Type B pancreatic cell (in vitro differentiated cells): ENCODE data around the gene YBX1. TPM values are rescaled to one million over a fixed set of nuclear protein-coding genes. Genes with fewer than 3 reads are reported as not detected.
"Not testable (repeated sequence)": the region's sequence is repeated elsewhere in the genome, so short reads cannot be mapped to it uniquely, and the experiment has no call there.

Experiments used
- DNase-seq: peaks from one replicate; pipeline ENCODE4 v3.0.0; 2021; ENCODE audit warnings: mixed read lengths; ENCODE audit not compliant: unreplicated experiment; ENCODE audit errors: extremely low spot score
- H3K27ac Mint-ChIP-seq: 2 replicates; pipeline ENCODE4 v1.8.0; 2021; ENCODE audit warnings: mild to moderate bottlenecking, mixed read lengths
- H3K27me3 Mint-ChIP-seq: 2 replicates; pipeline ENCODE4 v1.8.0; 2021; ENCODE audit warnings: mixed read lengths
- H3K36me3 Mint-ChIP-seq: 2 replicates; pipeline ENCODE4 v1.8.0; 2021; ENCODE audit warnings: mixed read lengths
- H3K4me1 Mint-ChIP-seq: one replicate; pipeline ENCODE4 v1.8.0; 2021; ENCODE audit warnings: mixed read lengths; ENCODE audit not compliant: unreplicated experiment
- H3K4me3 Mint-ChIP-seq: 2 replicates; pipeline ENCODE4 v1.8.0; 2021; ENCODE audit warnings: mild to moderate bottlenecking, mixed read lengths
- H3K9me3 Mint-ChIP-seq: 2 replicates; pipeline ENCODE4 v1.8.0; 2021; ENCODE audit warnings: mixed read lengths
- total RNA-seq: library from RNA; stranded (reverse); gene quantifications from 2 replicates; pipeline ENCODE4 v1.2.1, GENCODE V29; 2021; ENCODE audit warnings: low replicate concordance
- TF ChIP-seq, protein P1 (sequence below): fragments of 200-600 bp; sonication (generic); conservative IDR thresholded peaks from 2 replicates; pipeline ENCODE4 v1.5.0; 2021; ENCODE audit warnings: antibody characterized with exemption, mild to moderate bottlenecking

YBX1 gene
- total RNA-seq, 1 donor from 2014 or later: 709 TPM

DNA sequence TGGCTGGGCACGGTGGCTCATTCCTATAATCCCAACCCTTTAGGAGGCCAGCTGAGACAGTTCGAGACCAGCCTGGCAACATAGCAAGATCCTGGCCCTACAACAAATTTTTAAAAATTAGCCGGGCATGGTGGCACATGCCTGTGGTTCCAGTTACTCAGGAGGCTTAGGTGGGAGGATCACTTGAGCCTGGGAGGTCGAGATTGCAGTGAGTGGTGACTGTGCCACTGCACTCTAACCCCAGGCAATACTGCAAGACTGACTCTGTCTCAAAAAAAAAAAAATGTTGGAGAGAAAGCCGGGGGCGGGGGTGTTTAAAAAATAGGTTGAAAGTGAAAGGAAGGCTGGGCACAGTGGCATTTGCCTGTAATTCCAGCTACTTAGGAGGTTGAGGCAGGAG, 41.3 kb downstream of the YBX1 start:
- Mint-ChIP-seq H3K27ac (no peak overlapping the region), H3K9me3 (no peaks in the 10 kb centered on the region), H3K36me3 (no peaks in the 10 kb centered on the region), H3K4me3 (no peak overlapping the region), H3K4me1 (no peaks in the 10 kb centered on the region), H3K27me3 (no peaks in the 10 kb centered on the region)
- no peak for DNase-seq
- TF ChIP-seq, protein P1, sequence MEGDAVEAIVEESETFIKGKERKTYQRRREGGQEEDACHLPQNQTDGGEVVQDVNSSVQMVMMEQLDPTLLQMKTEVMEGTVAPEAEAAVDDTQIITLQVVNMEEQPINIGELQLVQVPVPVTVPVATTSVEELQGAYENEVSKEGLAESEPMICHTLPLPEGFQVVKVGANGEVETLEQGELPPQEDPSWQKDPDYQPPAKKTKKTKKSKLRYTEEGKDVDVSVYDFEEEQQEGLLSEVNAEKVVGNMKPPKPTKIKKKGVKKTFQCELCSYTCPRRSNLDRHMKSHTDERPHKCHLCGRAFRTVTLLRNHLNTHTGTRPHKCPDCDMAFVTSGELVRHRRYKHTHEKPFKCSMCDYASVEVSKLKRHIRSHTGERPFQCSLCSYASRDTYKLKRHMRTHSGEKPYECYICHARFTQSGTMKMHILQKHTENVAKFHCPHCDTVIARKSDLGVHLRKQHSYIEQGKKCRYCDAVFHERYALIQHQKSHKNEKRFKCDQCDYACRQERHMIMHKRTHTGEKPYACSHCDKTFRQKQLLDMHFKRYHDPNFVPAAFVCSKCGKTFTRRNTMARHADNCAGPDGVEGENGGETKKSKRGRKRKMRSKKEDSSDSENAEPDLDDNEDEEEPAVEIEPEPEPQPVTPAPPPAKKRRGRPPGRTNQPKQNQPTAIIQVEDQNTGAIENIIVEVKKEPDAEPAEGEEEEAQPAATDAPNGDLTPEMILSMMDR: no peak

DNA sequence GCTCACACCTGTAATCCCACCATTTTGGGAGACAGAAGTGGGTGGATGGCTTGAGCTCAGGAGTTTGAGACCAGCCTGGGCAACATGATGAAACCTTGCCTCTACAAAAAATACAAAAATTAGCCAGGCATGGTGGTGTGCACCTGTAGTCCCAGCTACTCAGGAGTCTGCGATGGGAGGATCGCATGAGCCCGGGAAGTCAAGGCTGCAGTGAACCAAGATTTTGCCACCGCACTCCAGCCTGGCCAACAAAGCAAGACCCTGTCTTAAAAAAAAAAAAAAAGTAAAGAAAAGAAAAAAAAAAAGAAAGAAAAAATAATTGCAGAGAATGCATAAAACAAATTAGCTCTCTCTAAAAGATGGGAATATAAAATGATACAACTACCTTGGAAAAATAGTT, 43.6 kb downstream of the YBX1 start:
- H3K36me3 Mint-ChIP-seq, H3K4me1 Mint-ChIP-seq, H3K9me3 Mint-ChIP-seq, H3K27ac Mint-ChIP-seq, H3K27me3 Mint-ChIP-seq, DNase-seq, H3K4me3 Mint-ChIP-seq: not testable (repeated sequence)

DNA sequence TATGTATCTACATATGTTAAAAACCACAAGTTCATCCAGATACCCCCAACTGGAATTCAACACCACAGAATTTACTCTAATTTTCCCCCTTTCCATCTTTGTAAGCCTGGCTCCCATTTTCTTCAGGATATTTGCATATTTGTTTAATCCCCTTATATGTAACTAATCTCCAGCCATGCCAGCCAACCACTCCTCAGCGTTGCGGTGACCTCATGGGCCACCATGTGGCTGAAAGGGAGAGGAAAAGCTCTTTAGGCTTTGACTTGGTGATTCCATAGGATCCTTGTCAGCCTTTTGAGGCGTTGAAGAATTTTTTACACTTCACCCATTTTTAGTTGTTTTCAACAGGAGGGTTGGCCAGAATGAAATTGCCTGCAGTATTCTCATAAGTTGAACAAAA, 47.8 kb downstream of the YBX1 start:
- TF ChIP-seq, protein P1: no peak
- H3K27me3 Mint-ChIP-seq: no peaks in the 10 kb centered on the region
- H3K9me3 Mint-ChIP-seq: no peaks in the 10 kb centered on the region
- no peak overlapping the region for H3K27ac Mint-ChIP-seq
- DNase-seq: no peak
- no peaks in the 10 kb centered on the region for H3K36me3 Mint-ChIP-seq
- H3K4me3 Mint-ChIP-seq: no peak overlapping the region
- no peaks in the 10 kb centered on the region for H3K4me1 Mint-ChIP-seq

DNA sequence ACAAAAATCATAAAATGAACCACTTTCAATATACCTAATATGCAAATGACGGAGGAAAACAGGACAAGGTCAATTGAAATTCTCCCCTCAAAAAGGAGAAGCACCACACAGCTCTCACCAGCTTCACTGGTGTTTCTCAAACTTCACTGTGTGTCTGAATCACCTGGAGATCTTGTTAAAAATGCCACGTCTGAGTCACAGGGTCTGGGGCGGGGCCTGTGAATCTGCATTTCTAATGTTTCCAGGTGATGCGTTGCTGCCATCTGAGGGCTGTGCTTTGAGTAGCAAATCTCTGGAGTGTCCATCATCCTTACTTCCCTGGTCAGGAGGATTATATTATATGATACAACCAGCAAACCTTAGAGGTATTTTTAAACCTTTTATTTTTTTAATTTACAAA, 48.8 kb downstream of the YBX1 start:
- H3K4me1 Mint-ChIP-seq: no peaks in the 10 kb centered on the region
- no peak overlapping the region for H3K4me3 Mint-ChIP-seq
- H3K27me3 Mint-ChIP-seq: no peaks in the 10 kb centered on the region
- no peak for DNase-seq
- no peak overlapping the region for H3K27ac Mint-ChIP-seq
- H3K9me3 Mint-ChIP-seq: no peaks in the 10 kb centered on the region
- TF ChIP-seq, protein P1: no peak
- H3K36me3 Mint-ChIP-seq: no peaks in the 10 kb centered on the region

DNA sequence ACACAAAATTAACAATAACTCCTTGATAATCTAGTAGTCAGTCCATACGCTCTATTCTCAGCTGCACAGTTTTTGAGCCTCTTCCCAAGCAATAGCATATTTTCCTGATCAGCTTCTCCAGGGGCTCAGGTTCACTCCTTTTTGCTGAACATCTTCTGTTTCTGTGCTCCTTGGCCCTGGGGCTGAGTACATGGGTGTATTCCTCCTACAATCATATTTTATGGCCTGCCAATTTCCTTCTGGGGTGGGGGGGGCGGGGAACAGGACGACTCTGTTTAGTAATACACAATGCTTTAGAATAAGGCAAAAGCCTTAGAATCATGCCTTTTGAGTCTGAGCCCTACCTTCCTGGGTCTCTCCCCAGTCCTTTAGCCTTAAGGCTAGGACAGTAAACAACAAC, 49.4 kb downstream of the YBX1 start:
- no peak for DNase-seq
- Mint-ChIP-seq H3K36me3 (no peaks in the 10 kb centered on the region), H3K27ac (no peak overlapping the region), H3K4me1 (no peaks in the 10 kb centered on the region), H3K27me3 (no peaks in the 10 kb centered on the region), H3K4me3 (no peak overlapping the region), H3K9me3 (no peaks in the 10 kb centered on the region)
- TF ChIP-seq, protein P1: no peak

DNA sequence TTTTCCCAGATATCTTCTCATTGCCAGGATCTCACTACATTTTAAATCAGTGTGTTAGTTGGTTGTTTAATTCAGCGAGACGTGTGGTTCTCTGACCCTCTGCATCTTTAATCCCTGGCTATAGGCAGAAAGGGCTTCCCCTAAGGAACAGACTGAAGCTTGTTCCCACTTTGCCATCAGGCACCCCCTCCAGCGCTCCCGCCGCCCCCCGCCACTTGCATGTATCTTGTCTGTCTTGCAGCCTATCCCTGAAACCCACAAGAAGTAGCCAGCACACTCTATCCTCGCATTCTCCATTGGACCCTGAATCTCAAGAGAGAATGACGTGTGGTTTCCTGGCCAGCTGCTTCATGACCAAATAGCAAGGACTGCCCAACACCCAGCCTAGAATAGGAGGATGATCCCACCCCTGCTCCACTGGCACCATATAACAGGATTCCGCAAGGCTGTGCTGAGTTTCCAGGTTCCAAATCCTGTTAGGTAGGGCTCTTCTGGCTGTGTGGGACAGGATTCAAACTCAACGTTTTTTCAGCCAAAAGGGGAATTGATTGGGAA, 50.0 kb downstream of the YBX1 start:
- no peak overlapping the region for H3K4me3 Mint-ChIP-seq
- H3K36me3 Mint-ChIP-seq: no peaks in the 10 kb centered on the region
- H3K27me3 Mint-ChIP-seq: no peaks in the 10 kb centered on the region
- no peak overlapping the region for H3K27ac Mint-ChIP-seq
- TF ChIP-seq, protein P1: no peak
- H3K4me1 Mint-ChIP-seq: no peaks in the 10 kb centered on the region
- peak; percentile 52 for DNase-seq
- H3K9me3 Mint-ChIP-seq: no peaks in the 10 kb centered on the region
